ENCODE data around the gene MAN1C1.
"Not testable (repeated sequence)": the region's sequence is repeated elsewhere in the genome, so short reads cannot be mapped to it uniquely, and the experiment has no call there.

Gene MAN1C1

GRCh38 chr1:25658791-25659431, 42.3 kb downstream of the MAN1C1 start:
- DNase-seq: no peak

DNA sequence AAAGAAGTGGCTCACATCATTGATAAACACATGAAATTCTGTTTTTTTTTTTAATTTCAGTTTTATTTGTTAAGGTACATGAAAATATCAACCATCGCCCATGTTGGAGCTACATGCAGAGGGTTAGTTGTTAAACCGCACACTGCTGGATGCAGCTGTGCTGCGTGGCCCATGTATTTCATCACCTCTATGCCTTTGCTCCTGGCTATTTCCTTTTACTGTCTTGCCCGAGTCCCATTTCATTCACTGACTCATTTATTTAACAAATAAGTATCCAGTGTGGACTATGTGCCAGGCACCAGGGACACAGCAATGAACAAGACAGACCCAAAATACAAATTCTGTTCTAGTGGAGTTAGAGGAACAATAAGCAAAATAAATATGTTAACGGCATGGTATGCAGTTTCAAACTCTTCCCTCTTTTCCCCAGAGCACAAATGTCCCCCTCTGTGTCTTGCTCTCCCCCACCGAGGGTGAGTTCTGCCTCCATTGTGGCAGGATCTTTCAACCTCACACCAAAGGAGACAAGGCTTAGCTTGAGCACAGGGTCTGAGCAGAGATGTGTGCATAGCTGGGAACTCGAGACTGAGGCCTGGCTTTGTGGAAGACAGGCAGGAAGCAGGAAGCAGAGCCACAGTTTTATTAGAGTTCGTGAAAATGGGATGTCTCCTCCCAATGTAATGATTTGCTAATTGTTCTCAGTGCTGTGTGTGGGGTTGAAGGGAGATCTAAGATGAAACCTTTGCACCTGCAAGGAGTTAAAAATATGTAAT, 44.6 kb downstream of the MAN1C1 start:
- DNase-seq: no peak

DNA sequence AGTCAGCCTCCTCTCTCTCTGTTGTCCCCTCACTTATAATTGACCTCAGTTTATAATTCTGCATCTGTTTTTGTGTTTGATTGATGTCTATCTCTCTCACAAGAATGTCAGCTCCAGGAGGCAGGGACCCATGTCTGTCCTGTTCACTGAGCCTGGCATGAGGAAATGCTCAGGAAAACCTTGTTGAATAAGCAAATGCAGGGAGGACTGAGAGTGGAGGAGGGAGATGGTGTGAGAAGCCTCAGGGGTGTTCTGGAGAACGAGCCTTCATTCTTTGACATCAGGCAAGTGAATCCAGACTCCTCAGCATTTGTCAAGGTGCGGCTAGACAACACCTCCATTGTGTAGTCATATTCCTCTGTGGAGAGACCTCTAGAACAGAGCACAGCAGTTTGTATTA, 45.5 kb downstream of the MAN1C1 start:
- no peak for DNase-seq

GRCh38 chr1:25662959-25663358, 46.4 kb downstream of the MAN1C1 start:
- DNase-seq: not testable (repeated sequence)

- DNase-seq: no peak
Measured at GRCh38 chr1:25664357-25665199, 48.0 kb downstream of the MAN1C1 start.

- no peak for DNase-seq
Measured at GRCh38 chr1:25666460-25666859, 49.9 kb downstream of the MAN1C1 start.

DNA sequence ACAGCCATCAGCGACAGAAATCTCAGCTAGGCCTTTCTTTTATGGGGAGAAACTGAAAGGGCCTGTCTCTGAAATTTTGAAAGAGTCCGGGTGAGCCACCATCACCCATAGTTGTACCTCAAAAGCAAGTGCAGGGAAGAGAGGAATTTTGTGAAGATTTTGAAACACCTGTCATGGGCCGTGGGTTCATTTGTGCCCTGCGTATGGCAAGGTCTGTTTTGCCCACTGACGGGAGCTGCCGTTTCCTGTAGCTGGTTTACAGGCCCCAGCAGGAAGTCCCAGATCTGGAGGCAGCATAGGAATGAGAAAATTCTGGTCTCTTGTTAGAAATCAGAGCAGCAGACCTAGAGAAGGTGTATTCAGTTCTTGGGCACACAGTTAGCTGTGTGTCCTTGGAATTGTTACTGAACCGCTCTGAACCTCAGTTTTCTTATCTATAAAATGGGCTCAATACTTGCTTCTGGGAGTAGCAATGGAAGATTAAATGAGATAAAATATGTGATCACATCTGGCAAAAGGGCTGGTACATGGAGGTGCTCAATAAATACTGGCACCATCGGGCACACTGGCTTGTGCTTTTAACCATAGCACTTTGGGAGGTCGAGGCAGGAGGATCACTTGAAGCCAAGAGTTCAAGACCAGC, 52.5 kb downstream of the MAN1C1 start:
- no peak for DNase-seq

DNA sequence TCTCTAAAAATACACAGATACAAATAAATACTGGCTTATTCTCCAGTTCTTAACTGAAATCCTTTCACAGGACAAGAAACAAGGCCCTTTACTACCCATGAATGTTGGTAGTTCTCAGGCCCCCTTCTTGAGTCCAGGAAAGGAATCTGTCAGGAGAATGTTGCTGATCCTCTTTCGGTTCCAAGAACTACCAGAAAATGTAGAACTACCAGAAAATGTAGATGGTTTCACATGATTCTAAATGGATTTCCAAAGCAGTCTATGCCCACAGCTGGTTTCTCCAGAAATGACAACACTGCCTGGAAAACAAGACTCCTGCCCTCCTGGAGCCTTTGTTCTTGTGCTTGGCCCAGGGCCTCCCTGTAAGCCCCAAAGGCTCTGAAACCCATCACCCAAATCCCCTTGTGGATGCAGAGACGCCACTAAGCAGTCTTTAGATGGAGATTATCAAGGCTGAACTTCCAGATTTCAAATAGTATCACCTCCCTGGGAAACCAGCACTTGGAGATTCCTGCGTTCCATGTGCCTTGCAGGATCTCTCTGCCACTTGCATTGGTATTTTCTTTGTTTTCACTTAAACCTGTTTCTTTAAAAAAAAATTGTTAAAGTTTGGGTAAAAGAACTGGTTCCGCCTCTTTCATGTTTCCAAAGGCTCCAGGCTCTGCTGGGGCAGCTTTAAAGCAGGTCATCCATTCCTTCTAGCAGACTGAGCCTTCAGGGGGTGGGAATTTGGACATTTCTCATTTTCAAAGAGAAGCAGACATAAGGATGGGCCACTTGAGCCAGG, 53.4 kb downstream of the MAN1C1 start:
- no peak for DNase-seq

DNA sequence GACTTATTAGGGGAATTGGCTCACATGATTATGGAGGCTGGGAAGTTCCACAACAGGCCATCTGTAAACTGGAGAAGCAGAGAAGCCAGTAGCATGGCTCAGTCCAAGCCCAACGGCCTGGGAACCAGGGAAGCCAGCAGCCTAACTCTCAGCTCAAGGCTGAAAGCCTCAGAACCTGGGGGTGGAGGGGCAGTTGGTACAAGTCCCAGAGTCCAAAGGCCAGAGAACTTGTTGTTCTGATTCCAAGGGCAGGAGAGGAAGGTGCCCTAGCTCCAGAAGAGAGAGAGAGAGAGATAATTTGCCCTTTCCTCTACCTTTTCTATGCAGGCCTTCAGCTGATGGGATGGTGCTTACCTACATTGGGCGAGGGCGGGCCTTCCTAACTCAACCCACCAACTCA, 55.3 kb downstream of the MAN1C1 start:
- DNase-seq: no peak

DNA sequence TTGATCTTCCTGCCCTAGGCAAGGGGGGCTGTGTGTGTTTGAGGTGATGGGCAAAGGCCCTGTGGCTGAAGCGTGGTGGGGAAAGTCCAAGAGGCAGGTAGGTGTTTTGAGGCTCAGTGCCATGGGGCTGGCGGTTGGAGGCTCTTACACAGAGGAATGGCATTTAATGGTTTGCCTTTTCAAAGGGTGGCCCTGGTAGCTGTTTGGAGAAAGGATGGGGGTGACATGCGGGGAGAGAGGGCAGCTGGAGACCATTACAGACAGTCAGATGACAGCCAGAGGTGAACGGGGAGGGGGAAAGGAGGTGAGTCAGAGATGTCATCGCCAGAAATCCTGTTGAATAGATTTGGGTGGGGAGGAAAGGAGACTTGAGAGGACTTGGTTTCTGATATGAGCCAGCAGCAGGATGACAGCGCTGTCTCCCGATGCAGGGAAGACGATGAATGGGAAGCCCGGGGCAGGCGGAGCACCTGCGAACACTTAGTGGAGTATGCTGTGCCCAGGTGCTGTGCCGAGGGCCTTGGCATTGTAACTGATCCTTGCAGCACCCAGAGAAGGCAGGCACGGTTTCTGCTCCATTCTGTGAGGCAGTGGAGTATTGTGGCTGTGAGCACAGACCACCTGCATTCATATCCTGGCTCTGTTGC, 56.3 kb downstream of the MAN1C1 start:
- no peak for DNase-seq

DNA sequence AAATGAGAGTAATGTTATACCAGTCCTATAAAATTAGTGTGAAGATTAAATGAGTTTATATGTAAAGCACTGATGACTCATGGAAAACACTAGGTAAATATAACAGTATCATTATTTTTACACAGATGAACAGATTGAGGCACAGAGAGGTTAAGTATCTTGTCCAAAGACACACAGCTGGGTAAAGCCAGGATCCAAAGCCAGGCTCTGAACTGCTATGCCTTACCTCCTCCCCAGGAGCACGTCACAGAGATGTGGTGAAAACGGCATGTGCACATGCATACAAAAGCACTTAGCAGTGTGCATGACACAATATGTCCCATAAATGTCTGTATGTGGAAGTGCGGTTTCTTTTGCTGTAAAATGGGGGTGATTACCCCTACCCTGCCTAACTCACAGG, 56.9 kb downstream of the MAN1C1 start:
- DNase-seq: no peak

DNA sequence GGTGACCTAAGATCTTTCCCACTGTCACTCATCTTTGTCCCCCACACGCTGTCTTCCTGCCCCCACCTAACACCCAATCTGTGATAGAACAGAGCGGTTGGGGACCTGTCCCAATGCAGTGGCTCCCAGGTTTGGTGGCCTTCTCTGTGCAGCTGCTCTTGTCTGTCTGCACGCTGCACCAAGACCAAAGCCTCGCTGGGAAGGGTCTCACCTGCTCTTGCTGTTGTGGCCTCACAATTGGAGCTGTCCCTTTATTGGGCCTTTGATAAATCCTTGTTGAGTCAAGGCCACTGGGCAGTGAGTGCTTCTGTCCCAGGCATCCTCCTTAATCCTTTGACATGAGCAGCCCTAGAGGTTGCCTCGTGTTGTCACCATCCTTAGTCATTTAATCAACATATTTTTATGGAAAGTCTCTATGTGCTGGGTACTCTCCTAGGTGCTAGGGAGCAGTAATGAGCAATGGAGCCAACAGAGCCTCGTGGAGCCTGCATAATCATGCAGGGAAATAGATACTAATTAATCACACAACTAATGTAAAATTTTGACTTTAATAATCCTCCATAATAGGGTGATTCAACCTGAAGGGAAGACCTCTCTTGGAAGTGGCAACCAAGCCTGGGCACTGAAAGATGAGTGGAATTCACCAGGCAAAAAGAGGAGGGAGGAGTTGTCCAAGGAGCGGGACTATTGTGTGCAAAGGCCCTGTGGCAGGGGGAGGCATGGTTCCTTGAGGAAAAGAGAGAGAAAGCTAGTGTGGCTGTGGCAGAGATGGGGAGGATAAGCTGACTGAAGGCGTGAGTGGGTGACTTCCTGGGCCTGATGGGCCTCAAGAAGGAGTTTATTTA, 57.6 kb downstream of the MAN1C1 start:
- DNase-seq: no peak

DNA sequence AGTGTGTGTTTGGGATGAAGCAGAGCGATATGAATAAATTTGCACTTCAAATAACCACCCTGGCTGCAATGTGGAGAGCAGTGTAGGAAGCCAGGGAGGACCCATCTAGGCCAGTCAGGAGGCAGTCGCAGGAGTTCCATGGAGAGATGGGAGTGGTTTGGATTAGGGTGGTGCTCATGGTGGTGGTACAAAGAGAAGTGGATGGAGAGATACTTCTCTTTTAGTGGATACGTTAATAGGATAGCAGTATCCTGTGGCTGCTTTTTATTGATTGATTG, 58.2 kb downstream of the MAN1C1 start:
- no peak for DNase-seq

GRCh38 chr1:25675729-25676476, 59.3 kb downstream of the MAN1C1 start:
- DNase-seq: peak; percentile 63

DNA sequence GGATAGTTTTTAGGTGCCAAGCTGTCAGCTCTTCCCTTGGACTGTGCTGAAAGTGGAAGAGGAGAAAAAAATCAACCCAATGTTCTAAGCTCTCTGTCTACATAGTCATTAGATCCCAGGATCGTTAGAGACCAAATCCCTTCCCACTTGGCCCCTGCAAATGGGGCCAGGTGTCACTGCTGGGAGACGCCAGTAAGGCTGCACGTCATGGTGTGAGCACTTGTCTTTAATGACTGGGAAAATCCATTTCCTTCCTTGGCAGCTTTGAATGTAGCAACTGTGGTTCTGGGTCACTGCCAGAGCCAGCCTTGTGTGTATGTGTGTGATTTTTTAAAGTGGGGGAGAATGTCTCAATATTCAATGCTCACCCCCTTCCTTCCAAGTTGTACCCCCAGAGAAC, 59.9 kb downstream of the MAN1C1 start:
- no peak for DNase-seq

GRCh38 chr1:25677193-25677773, 60.7 kb downstream of the MAN1C1 start:
- DNase-seq: no peak

DNA sequence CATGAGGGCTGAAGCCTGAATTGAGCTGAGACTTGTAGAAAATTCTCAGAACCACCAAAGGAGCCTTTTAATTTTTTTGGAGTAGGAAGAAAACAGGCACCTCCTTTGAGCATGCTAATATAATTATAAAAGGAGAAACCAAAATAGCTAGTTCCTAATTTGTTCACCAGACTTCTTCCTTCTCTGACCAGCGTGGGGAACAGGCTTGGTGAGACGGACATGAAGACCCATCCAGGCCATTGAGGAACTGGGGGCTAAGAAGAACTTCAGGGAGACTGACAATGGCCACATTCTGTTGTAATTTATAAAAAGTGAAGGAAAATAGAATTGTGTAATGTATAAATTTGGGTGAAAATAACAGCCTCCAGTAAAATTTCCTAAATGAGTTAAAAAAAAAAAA, 62.6 kb downstream of the MAN1C1 start:
- DNase-seq: no peak

- no peak for DNase-seq
Measured at GRCh38 chr1:25680701-25681100, 64.1 kb downstream of the MAN1C1 start.

DNA sequence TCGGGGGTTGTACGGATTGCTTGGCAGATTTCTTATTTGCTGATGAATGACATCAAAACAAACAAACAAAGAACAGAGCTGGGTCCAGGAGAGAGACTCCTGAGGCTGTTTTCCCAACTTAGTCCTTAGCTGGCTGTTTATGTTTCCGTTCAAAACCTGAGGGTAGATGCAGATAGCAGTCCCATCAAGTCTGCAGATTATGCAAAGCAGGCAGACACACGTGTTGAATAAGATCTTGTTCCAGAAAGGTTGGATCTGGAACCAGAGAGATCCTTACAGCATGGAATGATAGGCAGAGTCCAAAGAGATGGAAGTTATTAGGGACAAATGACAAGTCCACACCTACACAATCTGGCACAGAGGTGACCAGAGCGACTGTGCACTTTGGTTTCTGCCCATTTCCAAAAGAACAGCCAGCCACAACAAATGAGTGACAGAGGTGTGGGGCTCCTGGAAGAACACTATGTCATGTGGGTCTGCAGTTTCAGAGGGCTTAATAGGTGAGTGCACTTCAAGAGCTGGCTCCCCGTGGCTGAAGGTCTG, 65.5 kb downstream of the MAN1C1 start:
- DNase-seq: no peak

GRCh38 chr1:25683177-25683576, 66.6 kb downstream of the MAN1C1 start:
- no peak for DNase-seq

All from activated T-cell treated with anti-CD3 and anti-CD28 coated beads for 4 hours (primary cell).